Measurements from ENCODE around the gene ATCAY.
"Not testable (repeated sequence)": the region's sequence is repeated elsewhere in the genome, so short reads cannot be mapped to it uniquely, and the experiment has no call there.

The ATCAY gene

DNA sequence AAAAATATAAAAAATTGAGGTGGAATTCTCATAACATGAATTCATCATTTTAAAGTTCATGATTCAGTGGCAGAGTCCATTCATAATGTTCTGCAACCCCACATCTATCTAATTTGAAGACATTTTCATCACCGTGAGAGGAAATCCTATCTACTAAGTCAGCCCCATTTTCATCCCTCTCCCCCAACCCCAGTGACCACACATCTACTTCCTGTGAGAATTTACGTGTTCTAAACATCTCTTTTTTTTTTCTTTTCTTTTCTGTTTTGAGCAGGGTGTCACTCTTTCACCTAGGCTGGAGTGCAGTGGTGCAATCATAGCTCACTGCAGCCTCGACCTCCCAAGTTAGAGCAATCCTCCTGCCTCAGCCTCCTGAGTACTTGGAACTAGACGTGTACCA lies 17.5 kb downstream of the ATCAY start:
- DNase-seq (ENCODE audit: low read depth), result no peak

DNA sequence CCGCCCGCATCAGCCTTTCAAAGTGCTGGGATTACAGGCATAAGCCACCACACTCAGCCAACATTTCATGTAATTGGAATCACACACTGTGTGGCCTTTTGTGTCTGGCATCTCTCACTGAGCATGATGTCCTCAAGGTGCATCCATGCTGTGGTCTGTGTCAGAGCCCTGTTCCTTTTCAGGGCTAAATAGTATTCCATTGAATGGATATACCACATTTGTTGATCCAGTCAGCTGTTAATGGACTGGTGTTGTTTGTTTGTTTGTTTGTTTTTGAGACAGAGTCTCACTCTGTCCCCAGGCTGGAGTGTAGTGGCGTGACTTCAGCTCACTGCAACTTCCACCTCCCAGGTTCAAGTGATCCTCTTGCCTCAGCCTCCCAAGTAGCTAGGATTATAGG lies 17.9 kb downstream of the ATCAY start:
- no peak for DNase-seq (ENCODE audit: low read depth)
- no peak overlapping the region for H3K4me3 ChIP-seq (ENCODE audit: low read depth, low read length)

More for the DNA sequence above, 17.5 kb downstream of the ATCAY start:
- H3K4me3 ChIP-seq (ENCODE audit: low read depth, low read length), result no peak overlapping the region

DNA sequence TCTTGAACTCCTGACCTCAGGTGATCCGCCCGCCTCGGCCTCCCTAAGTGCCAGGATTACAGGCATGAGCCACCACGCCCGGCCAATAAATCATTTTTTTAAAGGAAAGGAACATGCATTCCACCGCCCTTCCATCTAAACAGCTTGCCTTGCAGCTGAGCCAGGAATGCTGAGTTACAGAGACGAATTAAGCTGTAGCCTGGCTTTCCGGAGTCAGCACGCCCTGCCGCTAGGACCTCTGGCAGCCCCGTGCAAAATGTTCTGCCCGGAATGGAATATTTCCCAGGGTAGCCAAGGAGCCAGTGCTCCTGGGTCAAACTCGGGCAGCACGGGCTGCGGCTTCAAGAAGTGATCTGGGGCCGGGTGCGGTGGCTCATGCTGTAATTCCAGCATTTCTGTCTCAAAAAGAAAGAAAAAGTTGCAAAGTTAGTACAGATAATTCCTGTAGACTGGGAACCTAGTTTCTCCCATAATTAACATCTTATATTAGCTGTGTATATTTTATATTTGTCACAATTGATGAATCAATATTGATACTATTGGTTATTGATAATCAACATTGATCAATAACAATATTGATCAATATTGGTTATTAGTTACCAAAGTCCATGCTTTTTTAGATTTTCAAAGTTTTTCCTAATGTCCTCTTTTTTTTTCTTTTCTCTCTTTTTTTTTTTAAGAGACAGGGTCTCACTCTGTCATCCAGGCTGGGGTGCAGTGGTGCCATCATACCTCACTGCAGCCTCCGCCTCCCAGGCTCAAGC lies 19.2 kb downstream of the ATCAY start:
- no peak overlapping the region for H3K4me3 ChIP-seq (ENCODE audit: low read depth, low read length)
- no peak for DNase-seq (ENCODE audit: low read depth)

DNA sequence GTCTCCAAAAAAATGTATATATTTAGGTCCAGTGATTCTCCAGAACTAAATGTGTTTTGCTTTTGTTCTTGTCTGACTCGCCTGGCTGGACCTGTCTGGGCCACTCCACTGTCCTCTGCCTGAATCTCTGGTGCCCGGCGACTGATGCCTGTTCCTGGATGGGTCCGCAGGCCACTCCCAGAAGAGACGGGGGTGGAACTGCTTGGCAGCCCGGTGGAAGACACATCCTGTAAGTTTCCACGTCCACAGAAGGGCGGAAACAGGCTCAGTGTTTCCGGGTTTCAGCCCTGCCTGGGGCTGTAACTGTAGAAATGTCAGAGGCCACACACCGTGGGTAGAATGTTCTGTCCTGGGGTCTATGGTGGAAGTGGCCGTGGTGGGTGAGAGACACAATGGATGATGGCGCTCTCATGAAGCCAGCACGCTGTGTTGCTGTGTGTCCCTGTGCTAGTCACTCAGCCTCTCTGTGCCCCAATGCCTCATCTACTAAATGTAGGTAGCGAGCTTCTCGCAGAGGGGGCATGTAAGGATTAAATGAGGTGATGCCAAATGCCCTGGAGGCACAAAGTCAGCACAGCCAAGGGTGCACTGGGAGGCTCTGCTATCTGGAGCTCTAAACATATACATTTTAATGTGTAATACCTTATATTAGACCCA lies 22.0 kb downstream of the ATCAY start:
- DNase-seq (ENCODE audit: low read depth), result no peak
- no peak overlapping the region for H3K4me3 ChIP-seq (ENCODE audit: low read depth, low read length)

DNA sequence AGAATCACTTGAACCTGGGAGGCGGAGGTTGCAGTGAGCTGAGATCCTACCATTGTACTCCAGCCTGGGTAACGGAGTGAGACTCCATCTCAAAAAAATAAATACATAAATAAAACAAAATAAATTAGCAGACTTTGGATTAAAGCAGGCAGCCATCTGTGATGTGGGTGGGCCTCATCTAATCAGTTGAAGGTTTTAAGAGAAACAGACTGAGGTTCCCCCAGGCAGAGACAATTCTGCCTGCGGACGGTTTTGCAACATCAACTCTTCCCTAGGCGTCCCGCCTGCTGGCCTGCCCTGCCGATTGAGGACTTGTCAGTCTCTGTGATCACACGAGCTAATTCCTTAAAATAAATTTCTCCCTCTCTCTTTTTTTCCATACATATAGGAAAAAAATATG lies 23.7 kb downstream of the ATCAY start:
- no peak overlapping the region for H3K4me3 ChIP-seq (ENCODE audit: low read depth, low read length)
- DNase-seq (ENCODE audit: low read depth), result no peak

DNA sequence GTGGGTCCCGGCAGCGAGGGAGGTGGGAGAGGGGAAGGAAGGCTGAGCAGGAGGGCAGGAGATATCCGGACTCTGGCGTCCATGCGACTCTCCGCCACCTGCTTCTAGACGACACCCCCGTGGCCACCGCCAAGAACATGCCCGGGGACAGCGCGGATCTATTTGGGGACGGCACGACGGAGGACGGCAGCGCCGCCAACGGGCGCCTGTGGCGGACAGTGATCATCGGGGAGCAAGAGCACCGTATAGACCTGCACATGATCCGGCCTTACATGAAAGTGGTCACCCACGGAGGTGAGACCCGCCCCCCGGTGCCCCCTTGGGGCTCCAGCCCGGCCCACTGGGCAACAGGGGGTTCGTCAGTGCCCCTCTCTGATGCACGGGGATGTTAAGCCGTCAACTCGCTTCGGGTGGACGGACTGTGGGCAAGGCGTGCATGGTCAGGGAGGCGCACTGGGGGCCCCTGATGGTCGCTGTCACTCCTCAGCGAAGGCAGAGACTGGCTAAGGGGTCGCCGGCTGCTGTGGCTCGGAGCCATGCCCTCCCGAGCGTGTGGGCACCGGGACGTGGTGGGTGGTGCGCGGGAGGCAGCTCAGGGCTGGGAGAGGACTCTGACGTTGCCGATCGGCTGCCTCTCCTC lies 27.3 kb downstream of the ATCAY start:
- H3K4me3 ChIP-seq (ENCODE audit: low read depth, low read length), result no peak overlapping the region
- no peak for DNase-seq (ENCODE audit: low read depth)

DNA sequence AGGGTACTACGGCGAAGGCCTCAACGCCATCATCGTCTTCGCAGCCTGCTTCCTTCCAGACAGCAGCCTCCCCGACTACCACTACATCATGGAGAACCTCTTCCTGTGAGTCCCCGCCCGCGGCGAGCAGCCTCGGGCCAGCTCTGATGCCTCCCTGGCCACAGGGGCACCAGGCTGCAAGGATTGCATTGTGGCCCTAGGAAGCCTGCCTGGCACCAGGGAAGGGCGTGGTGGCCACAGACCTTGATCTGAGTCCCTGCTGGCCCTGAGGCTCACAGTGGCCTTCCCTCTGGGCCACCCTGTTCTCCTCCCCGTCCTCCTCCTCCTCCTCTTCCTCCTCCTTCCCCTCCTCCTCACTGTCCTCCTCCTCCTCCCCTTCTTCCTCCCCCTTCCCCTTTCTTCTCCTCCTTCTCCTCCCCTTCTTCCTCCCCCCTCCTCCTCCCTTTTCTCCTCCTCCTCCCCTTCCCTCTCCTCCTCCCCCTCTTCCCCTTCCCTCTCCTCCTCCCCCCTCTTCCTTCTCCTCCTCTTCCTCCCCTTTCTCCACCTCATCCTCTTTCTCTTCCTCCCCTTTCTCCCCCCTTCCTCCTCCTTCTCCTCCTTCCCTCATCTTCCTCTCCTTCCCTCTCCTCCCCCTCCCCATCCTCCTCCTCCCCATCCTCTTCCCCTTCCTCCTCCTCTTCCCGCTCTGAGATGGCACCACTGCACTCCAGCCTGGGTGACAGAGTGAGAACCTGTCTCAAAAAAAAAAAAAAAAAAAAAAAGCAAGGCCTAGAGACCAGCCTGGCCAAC lies 28.0 kb downstream of the ATCAY start:
- no peak overlapping the region for H3K4me3 ChIP-seq (ENCODE audit: low read depth, low read length)
- DNase-seq (ENCODE audit: low read depth), result no peak

DNA sequence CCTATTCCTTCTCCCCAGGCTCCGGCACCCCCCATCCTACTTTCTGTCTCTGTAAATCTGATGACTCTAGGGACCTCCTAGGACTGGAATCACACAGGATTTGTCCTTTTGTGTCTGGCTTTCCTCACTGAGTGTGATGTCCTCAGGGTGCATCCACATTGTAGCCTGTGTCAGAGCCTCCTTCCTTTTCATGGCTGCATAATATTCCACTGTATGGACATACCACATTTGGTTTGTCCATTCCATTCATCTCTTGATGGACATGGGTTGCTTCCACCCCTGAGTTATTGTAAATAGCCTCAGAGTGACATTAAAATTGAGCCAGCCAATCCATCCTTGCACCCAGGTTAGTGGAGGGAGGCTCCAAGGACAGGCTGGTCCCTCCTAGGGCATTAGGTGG lies 29.6 kb downstream of the ATCAY start:
- no peak overlapping the region for H3K4me3 ChIP-seq (ENCODE audit: low read depth, low read length)
- DNase-seq (ENCODE audit: low read depth), result no peak

DNA sequence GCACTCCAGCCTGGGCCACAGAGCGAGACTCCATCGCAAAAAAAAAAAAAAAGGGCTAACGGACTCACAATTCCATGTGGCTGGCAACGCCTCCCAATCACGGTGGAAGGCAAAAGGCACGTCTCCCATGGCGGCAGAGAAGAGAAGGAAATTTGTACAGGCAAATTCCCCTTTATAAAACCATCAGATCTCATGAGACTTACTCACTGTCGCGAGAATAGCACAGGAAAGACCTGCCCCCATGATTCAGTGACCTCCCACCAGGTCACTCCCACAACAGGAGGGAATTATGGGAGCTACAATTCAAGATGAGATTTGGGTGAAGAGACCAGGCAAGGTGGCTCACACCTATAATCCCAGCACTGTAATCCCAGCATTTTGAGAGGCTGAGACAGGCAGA lies 33.7 kb downstream of the ATCAY start:
- no peak for DNase-seq (ENCODE audit: low read depth)

DNA sequence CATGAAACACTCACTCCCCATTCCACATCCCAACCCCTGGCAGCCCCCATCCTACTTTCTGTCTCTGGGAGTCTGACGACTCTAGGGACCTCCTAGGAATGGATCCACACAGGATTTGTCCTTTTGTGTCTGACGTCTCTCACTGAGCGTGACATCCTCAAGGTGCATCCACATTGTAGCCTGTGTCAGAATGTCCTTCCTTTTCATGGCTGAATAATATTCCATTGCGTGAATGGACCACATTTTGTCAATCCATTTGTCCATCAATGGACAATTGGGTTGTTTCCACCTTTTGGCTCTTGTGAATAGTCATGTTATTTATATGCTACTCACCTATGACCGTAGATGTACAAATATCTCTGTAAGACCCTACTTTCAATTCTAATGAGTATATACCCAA lies 35.5 kb downstream of the ATCAY start:
- no peak overlapping the region for H3K4me3 ChIP-seq (ENCODE audit: low read depth, low read length)
- DNase-seq (ENCODE audit: low read depth), result no peak

More for the DNA sequence above, 33.7 kb downstream of the ATCAY start:
- no peak overlapping the region for H3K4me3 ChIP-seq (ENCODE audit: low read depth, low read length)

DNA sequence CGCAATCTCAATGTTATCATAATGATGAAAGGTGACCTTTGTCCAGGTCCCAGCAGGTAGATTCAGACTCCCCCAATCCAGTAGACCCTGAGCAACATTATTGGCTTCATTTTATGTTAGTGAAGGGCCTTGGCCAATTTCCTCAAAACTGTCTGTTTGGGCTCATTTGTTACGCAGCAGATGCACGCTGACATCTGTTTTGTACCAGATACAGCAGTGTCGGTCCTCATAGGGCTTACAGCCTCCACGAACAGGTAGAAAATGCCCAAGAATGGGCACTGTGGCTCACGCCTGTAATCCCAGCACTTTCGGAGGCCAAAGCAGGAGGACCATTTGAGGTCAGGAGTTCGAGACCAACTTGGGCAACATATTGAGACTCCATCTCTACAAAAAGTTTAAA lies 39.3 kb downstream of the ATCAY start:
- no peak overlapping the region for H3K4me3 ChIP-seq (ENCODE audit: low read depth, low read length)
- DNase-seq (ENCODE audit: low read depth), result no peak

DNA sequence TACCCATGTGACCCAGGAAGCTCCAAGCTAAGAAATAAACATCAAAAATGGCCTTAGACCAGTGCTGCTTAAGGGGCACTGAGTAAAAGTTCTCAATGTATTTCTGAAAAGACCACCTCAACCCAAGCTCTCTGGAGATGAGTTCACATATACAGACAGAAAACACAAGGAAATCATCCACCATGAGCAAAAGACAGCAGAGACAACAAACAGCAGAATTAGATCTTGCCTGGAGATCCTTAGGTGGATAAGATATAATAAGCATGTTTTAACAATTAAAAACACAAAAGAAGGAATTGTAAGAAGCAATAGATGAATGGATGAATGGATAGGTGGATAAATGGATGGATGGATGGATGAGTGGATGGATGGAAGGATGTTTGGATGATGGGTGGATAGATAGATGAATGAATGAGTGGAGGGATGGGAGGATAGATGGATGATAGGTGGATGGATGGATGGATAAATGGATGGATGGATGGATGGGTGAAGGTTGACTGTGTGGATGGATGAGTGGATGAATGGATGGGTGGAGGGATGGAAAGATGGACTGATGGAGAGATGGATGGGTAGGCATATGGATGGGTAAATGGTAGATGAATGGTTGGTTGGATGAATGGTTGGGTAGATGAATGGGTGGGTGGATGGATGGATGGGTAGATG lies 42.7 kb downstream of the ATCAY start:
- H3K4me3 ChIP-seq (ENCODE audit: low read depth, low read length), result no peak overlapping the region
- no peak for DNase-seq (ENCODE audit: low read depth)

DNA sequence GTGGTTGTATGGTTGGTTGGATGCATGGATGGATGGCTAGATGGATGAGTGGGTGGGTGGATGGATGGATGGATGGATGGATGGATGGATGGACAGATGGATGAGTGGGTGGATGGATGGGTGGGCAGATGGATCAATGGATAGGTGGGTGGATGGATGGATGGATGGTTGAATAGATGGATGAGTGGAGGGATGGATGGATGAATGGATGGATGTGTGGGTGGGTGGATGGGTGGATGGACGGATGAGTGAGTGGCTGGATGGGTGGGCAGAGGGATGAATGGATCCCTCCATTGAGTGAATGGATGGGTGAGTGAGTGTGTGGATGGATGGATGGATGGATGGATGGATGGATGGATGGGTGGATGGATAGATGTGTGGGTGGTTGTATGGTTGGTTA lies 43.4 kb downstream of the ATCAY start:
- no peak for DNase-seq (ENCODE audit: low read depth)
- no peak overlapping the region for H3K4me3 ChIP-seq (ENCODE audit: low read depth, low read length)

DNA sequence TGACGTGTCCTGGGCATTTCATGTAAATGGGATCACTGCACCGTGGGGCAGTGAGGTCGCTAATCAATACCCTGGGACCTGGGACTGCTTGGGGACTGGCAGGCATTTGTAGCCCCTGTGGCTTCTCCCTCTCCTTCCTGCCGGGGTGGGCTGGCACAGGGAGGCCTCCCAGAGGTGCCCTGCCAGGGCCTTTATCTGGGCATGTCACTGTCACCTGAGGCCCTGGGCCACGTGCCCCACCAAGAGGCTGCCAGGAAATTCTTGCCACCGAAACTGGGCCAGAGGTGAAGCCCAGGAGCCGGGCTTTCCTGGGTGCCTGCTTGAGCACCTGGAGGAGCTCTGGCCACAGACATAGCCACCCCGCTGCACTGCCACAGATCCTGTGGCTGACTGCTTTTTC lies 50.6 kb downstream of the ATCAY start:
- no peak overlapping the region for H3K4me3 ChIP-seq (ENCODE audit: low read depth, low read length)
- DNase-seq (ENCODE audit: low read depth), result no peak

DNA sequence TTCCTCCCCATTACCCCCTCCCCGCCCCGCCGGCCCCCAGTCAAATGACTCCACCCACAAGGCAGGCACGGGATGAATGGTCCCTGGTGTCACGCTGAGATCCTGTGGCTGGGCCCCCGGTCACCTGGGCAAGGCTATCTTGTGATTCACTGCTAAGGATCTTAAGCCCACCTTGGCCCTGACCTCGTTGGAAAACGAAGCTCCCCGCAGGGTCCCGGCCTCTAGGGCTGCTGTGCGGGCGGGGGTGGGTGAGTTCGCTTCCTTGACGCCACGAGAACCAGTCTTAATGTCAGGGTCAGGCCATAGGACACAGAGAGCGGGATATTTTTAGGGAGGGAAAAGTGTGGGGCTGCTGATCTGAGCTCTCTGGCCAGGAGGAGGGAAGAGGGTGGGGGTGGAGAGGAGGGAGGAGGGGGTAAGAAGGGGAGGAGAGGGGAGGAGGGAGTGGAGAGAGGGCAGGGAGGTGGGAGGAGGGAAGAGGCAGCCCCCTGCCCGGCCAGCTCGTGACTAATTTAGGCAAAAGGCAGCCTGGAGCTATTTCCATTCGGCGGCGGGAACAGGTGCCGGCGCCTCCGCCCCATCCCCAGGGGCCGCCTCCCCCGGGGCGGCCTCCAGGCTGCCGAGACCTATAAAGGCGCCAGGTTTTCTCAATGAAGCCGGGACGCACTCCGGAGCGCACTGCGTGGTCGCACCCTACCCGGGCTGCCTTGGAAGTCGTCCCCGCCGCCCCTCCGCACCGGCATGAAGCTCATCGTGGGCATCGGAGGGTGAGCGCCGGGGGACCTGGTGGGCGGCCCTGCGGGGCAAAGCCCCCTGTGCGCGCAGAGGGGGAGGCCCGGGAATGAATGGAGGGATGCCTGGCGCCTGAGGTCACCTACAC lies 52.7 kb downstream of the ATCAY start, which contains the start of gene NMRK2:
TSS of gene NMRK2 (plus strand) at position 139 of the 880 bp plus-strand sequence. CDS start at position 742, 603 bp downstream.
- no peak within 1 kb of the TSS for H3K4me3 ChIP-seq (ENCODE audit: low read depth, low read length)
- DNase-seq (ENCODE audit: low read depth), result no peak

DNA sequence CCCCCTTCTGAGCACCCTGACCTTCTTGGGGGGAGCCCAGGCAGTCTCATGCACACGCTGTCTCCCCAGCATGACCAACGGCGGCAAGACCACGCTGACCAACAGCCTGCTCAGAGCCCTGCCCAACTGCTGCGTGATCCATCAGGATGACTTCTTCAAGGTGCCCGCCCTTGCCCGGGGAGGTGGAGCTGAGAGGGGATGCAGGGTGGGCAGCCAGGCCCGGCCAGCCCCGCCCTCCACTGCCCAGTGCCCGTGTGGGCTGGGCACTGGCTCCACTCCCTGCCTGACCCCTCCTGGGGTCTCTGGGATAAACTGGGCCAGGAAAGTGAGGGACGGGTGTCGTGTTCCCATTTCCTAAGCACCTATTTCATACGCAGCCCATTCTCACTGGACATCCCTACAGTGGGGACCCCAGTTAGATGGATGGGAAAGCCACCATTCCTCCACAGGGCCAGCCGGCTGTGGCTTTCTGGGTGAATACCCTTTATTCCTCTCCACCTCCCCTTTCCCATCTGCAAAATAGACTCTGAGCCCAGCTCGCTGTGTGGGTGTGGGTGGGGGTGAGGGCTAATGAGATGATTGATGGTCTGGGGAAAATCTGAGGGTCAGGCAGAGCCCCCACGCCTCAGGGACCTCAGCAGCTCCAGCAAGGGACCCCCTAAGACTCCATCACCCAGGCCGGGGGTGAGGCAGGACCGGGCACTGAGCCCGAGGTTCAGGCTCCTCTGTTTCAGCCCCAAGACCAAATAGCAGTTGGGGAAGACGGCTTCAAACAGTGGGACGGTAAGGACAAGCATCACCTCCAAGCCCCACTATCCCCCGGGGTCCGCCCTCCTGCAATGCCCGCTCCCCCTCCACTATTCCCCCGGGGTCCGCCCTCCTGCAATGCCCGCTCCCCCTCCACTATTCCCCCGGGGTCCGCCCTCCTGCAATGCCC lies 56.3 kb downstream of the ATCAY start:
- no peak overlapping the region for H3K4me3 ChIP-seq (ENCODE audit: low read depth, low read length)
- no peak for DNase-seq (ENCODE audit: low read depth)

DNA sequence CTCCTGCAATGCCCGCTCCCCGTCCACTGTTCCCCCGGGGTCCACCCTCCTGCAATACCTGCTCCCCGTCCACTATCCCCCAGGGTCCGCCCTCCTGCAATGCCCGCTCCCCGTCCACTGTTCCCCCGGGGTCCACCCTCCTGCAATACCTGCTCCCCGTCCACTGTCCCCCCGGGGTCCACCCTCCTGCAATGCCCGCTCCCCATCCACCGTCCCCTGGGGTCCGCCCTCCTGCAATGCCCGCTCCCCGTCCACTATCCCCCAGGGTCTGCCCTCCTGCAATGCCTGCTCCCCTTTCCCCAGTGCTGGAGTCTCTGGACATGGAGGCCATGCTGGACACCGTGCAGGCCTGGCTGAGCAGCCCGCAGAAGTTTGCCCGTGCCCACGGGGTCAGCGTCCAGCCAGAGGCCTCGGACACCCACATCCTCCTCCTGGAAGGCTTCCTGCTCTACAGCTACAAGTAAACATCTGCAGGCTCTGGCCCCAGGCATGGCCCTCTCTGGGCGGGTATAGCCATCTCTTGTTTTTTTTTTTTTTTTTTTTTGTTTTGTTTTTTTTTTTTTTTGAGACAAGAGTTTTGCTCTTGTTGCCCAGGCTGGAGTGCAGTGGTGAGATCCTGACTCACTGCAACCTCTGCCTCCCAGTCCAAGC lies 57.9 kb downstream of the ATCAY start:
- H3K4me3 ChIP-seq (ENCODE audit: low read depth, low read length); DNase-seq (ENCODE audit: low read depth): not testable (repeated sequence)
